ENCODE data around the gene BRIP1.

Gene BRIP1

GRCh38 chr17:61847659-61848058 lies 15.7 kb downstream of the BRIP1 start:
- no peak for TF ChIP-seq CTCF (IDR thresholded peaks at IDR 0.05; ENCODE audit: low read depth, low read length)
- H3K4me3 ChIP-seq (ENCODE audit: low read depth, low read length), result no peak overlapping the region

- TF ChIP-seq CTCF (IDR thresholded peaks at IDR 0.05; ENCODE audit: low read depth, low read length), result no peak
- no peak overlapping the region for H3K4me3 ChIP-seq (ENCODE audit: low read depth, low read length)
These were observed 16.5 kb downstream of the BRIP1 start for GRCh38 chr17:61846761-61847375.

- no peak overlapping the region for H3K4me3 ChIP-seq (ENCODE audit: low read depth, low read length)
These were observed 17.2 kb downstream of the BRIP1 start for GRCh38 chr17:61846088-61846487.

GRCh38 chr17:61843435-61843834 lies 19.9 kb downstream of the BRIP1 start:
- TF ChIP-seq CTCF (IDR thresholded peaks at IDR 0.05; ENCODE audit: low read depth, low read length), result no peak
- no peak overlapping the region for H3K4me3 ChIP-seq (ENCODE audit: low read depth, low read length)

More at GRCh38 chr17:61846088-61846487, 17.2 kb downstream of the BRIP1 start:
- no peak for TF ChIP-seq CTCF (IDR thresholded peaks at IDR 0.05; ENCODE audit: low read depth, low read length)

GRCh38 chr17:61842899-61843298 lies 20.4 kb downstream of the BRIP1 start:
- H3K4me3 ChIP-seq (ENCODE audit: low read depth, low read length), result no peak overlapping the region
- no peak for TF ChIP-seq CTCF (IDR thresholded peaks at IDR 0.05; ENCODE audit: low read depth, low read length)

GRCh38 chr17:61839300-61839786 lies 24.0 kb downstream of the BRIP1 start:
- no peak overlapping the region for H3K4me3 ChIP-seq (ENCODE audit: low read depth, low read length)
- no peak for TF ChIP-seq CTCF (IDR thresholded peaks at IDR 0.05; ENCODE audit: low read depth, low read length)

GRCh38 chr17:61837175-61838051 lies 25.9 kb downstream of the BRIP1 start:
- TF ChIP-seq CTCF (IDR thresholded peaks at IDR 0.05; ENCODE audit: low read depth, low read length), result peak; percentile 61

More at GRCh38 chr17:61837175-61838051, 25.9 kb downstream of the BRIP1 start:
- no peak overlapping the region for H3K4me3 ChIP-seq (ENCODE audit: low read depth, low read length)

All from WI38 (cell line).